CD14-positive monocyte (primary cell): ENCODE data around the gene PLVAP. TPM values are rescaled to one million over a fixed set of nuclear protein-coding genes. Genes with fewer than 3 reads are reported as not detected.

Experiments
- DNase-seq, 3 donors: peaks; one replicate each; pipeline ENCODE4 v3.0.0-alpha.2; 2011 to 2022
- H2AFZ ChIP-seq: 2 replicates; pipeline ENCODE4 v1.6.0; 2012; ENCODE audit warnings: mild to moderate bottlenecking, low read depth, low read length, inconsistent platforms; ENCODE audit not compliant: insufficient read depth, poor library complexity, severe bottlenecking
- H3K27ac ChIP-seq, 2 donors: 1 replicate in 1 of 2; 2 replicates in 1 of 2; pipeline ENCODE4 v1.5.1; 2012 to 2013; ENCODE audit warnings: low read length in 2 of 2, control low read depth in 1 of 2, inconsistent platforms in 1 of 2, low read depth in 1 of 2, mild to moderate bottlenecking in 1 of 2
- H3K27me3 ChIP-seq, 2 donors: one replicate each; pipeline versions ENCODE4 v1.6.0 to v1.6.1; 2011 to 2013; ENCODE audit warnings: low read length in 2 of 2; ENCODE audit not compliant: control insufficient read depth in 2 of 2, insufficient read depth in 2 of 2
- H3K36me3 ChIP-seq, 2 donors: replicated peaks in 1 of 2; 1 replicate in 1 of 2; 2 replicates in 1 of 2; pipeline versions ENCODE4 v1.5.1 to v1.6.1; 2012 to 2013; ENCODE audit warnings: low read length in 2 of 2, control low read depth in 1 of 2, inconsistent platforms in 1 of 2, mild to moderate bottlenecking in 1 of 2; ENCODE audit not compliant: insufficient read depth in 2 of 2, control insufficient read depth in 1 of 2
- H3K4me1 ChIP-seq, 2 donors: 1 replicate in 1 of 2; 2 replicates in 1 of 2; pipeline versions ENCODE4 v1.5.1 to v1.6.1; 2012 to 2013; ENCODE audit warnings: low read length in 2 of 2, control low read depth in 1 of 2, inconsistent platforms in 1 of 2, mild to moderate bottlenecking in 1 of 2, moderate library complexity in 1 of 2; ENCODE audit not compliant: insufficient read depth in 2 of 2, control insufficient read depth in 1 of 2
- H3K4me2 ChIP-seq: replicated peaks from 2 replicates; pipeline ENCODE3; 2012; ENCODE audit warnings: low read length, moderate library complexity, mild to moderate bottlenecking; ENCODE audit not compliant: poor library complexity, severe bottlenecking; ENCODE audit errors: extremely low read depth
- H3K4me3 ChIP-seq, 3 experiments: fragments of 200-600 bp in 1 of 3; sonication (generic) in 1 of 3; replicated peaks in 1 of 3; 1 replicate in 2 of 3; 2 replicates in 1 of 3; pipeline ENCODE4 v1.5.1; 2011 to 2013; ENCODE audit warnings: low read length in 3 of 3, mild to moderate bottlenecking in 3 of 3, control low read depth in 2 of 3, low read depth in 2 of 3, inconsistent platforms in 1 of 3, moderate library complexity in 1 of 3
- H3K79me2 ChIP-seq: 2 replicates; pipeline ENCODE4 v1.6.0; 2012; ENCODE audit warnings: mild to moderate bottlenecking, control low read depth, inconsistent platforms, low read length, moderate library complexity; ENCODE audit not compliant: insufficient read depth
- H3K9ac ChIP-seq: 2 replicates; pipeline ENCODE4 v1.6.0; 2017; ENCODE audit warnings: low read length, mild to moderate bottlenecking; ENCODE audit not compliant: insufficient read depth, poor library complexity, severe bottlenecking
- H3K9me3 ChIP-seq, 2 donors: replicated peaks in 1 of 2; 1 replicate in 1 of 2; 2 replicates in 1 of 2; pipeline versions ENCODE4 v1.5.1 to v1.6.1; 2012 to 2013; ENCODE audit warnings: low read length in 2 of 2, control low read depth in 1 of 2; ENCODE audit not compliant: control insufficient read depth in 1 of 2, insufficient read depth in 1 of 2
- H4K20me1 ChIP-seq: 2 replicates; pipeline ENCODE4 v1.6.0; 2012; ENCODE audit warnings: mild to moderate bottlenecking, low read length, control low read depth, moderate library complexity; ENCODE audit not compliant: insufficient read depth
- H3K27ac Mint-ChIP-seq, 7 donors: one replicate each; pipeline ENCODE4 v1.8.0; 2020; ENCODE audit warnings: mild to moderate bottlenecking in 7 of 7, mixed read lengths in 7 of 7, moderate library complexity in 6 of 7, inconsistent platforms in 2 of 7
- H3K27me3 Mint-ChIP-seq, 3 donors: one replicate each; pipeline ENCODE4 v1.8.0; 2021 to 2022; ENCODE audit warnings: low read depth in 3 of 3, mild to moderate bottlenecking in 3 of 3, mixed read lengths in 3 of 3, moderate library complexity in 3 of 3, inconsistent platforms in 1 of 3
- H3K36me3 Mint-ChIP-seq, 2 donors: one replicate each; pipeline ENCODE4 v1.8.0; 2020; ENCODE audit warnings: mixed read lengths in 2 of 2, inconsistent platforms in 1 of 2, mild to moderate bottlenecking in 1 of 2
- H3K4me1 Mint-ChIP-seq: one replicate; pipeline ENCODE4 v1.8.0; 2020; ENCODE audit warnings: mild to moderate bottlenecking, mixed read lengths
- H3K4me3 Mint-ChIP-seq, 2 donors: one replicate each; pipeline ENCODE4 v1.8.0; 2020; ENCODE audit warnings: mild to moderate bottlenecking in 2 of 2, mixed read lengths in 2 of 2, moderate library complexity in 1 of 2
- H3K9me3 Mint-ChIP-seq, 7 donors: one replicate each; pipeline ENCODE4 v1.8.0; 2020 to 2022; ENCODE audit warnings: mixed read lengths in 7 of 7, mild to moderate bottlenecking in 6 of 7, moderate library complexity in 6 of 7, inconsistent platforms in 2 of 7
- CTCF ChIP-seq: fragments of 200-600 bp; IDR thresholded peaks from one replicate; pipeline ENCODE4 v1.8.0; 2022; ENCODE audit warnings: antibody characterized with exemption, mild to moderate bottlenecking
- WGBS: methylation state at CpG from one replicate; pipeline ENCODE4 v1.1.5; 2013; ENCODE audit warnings: missing lambda C conversion rate; ENCODE audit not compliant: insufficient coverage; 5-methylcytosine and 5-hydroxymethylcytosine counted together
- intact Hi-C, 2 donors: fragments of 100-400 bp; cut with micrococcal nuclease; formaldehyde crosslinking; loops; one replicate each; pipeline versions ENCODE4 v1.15.0 to v1.15.1; 2023
- polyA plus RNA-seq, 3 donors: library from polyadenylated mRNA; depleted of rRNA in 1 of 3; unstranded in 2 of 3; stranded (reverse) in 1 of 3; fragments of 300-500 nt in 2 of 3; fragments of >200 nt in 1 of 3; fragmentation: Illumina TruSeq in 2 of 3; gene quantifications; 1 replicate in 2 of 3; 2 replicates in 1 of 3; pipeline ENCODE4 v1.2.3, GENCODE V29; 2012 to 2021

PLVAP gene
- polyA plus RNA-seq, 3 donors = 0.08 to 0.81 TPM; not detected in 1

GRCh38 chr19:17328517-17329365 is 48.4 kb downstream of the PLVAP start:
- H3K4me1 Mint-ChIP-seq = peaks cover 20% of the 10 kb centered on the region
- Histone ChIP-seq H3K27ac (no peak overlapping the region), H3K27me3 (peaks cover 11 to 28% of the 10 kb centered on the region in 2 donors), H3K4me3 (peak overlapping the region in 1 of 3 experiments; percentile 71), H3K79me2 (no peaks in the 10 kb centered on the region), H3K4me1 (peaks cover 26 to 39% of the 10 kb centered on the region in 2 donors), H4K20me1 (peaks cover 33% of the 10 kb centered on the region), H3K9ac (peak overlapping the region; percentile 40), H3K36me3 (peaks cover 8 to 13% of the 10 kb centered on the region in 2 donors), H2AFZ (peak overlapping the region; percentile 75), H3K9me3 (peaks cover 0 to 12% of the 10 kb centered on the region in 2 donors), H3K4me2 (peak overlapping the region; percentile 78)
- H3K9me3 Mint-ChIP-seq = peaks cover 0 to 14% (median 10%) of the 10 kb centered on the region in 7 donors
- intact Hi-C loops = no loop called here
- H3K36me3 Mint-ChIP-seq = peaks cover 24 to 48% of the 10 kb centered on the region in 2 donors
- no peak overlapping the region for H3K27ac Mint-ChIP-seq
- DNase-seq = peak in 1 of 3 donors; percentile 11
- TF ChIP-seq CTCF = no peak
- WGBS = 4% methylated on average over 69 of the region's 94 CpGs
- H3K27me3 Mint-ChIP-seq = peaks cover 23 to 48% (median 24%) of the 10 kb centered on the region in 3 donors
- H3K4me3 Mint-ChIP-seq = peak overlapping the region; percentile 39 to 64

GRCh38 chr19:17327654-17328516 is 49.3 kb downstream of the PLVAP start:
- intact Hi-C loops = no loop called here
- Mint-ChIP-seq H3K9me3 (peaks cover 0 to 13% (median 11%) of the 10 kb centered on the region in 7 donors), H3K4me1 (peaks cover 19% of the 10 kb centered on the region), H3K27ac (peak overlapping the region in 1 of 7 donors; percentile 41), H3K36me3 (peaks cover 25 to 51% of the 10 kb centered on the region in 2 donors), H3K4me3 (peak overlapping the region; percentile 55 to 58), H3K27me3 (peaks cover 26 to 53% (median 27%) of the 10 kb centered on the region in 3 donors)
- Histone ChIP-seq H3K79me2 (no peaks in the 10 kb centered on the region), H3K4me3 (peak overlapping the region in 1 of 3 experiments; percentile 71), H3K9me3 (peaks cover 0 to 12% of the 10 kb centered on the region in 2 donors), H2AFZ (peak overlapping the region; percentile 75), H3K36me3 (peaks cover 8 to 13% of the 10 kb centered on the region in 2 donors), H3K9ac (peak overlapping the region; percentile 40), H3K4me2 (peak overlapping the region; percentile 78), H3K27me3 (peaks cover 11 to 31% of the 10 kb centered on the region in 2 donors), H3K27ac (no peak overlapping the region), H4K20me1 (peaks cover 37% of the 10 kb centered on the region), H3K4me1 (peaks cover 21 to 31% of the 10 kb centered on the region in 2 donors)
- WGBS = 37% methylated on average over 44 of the region's 64 CpGs
- DNase-seq = peak; percentile 53 to 69 (median 60)
- TF ChIP-seq CTCF = no peak
